ENCODE data around the gene OR52L1. TPM values are rescaled to one million over a fixed set of nuclear protein-coding genes. Genes with fewer than 3 reads are reported as not detected.
"Not testable (repeated sequence)": the region's sequence is repeated elsewhere in the genome, so short reads cannot be mapped to it uniquely, and the experiment has no call there.

OR52L1 gene
- total RNA-seq, 2 experiments from 2014 or later = not detected

DNA sequence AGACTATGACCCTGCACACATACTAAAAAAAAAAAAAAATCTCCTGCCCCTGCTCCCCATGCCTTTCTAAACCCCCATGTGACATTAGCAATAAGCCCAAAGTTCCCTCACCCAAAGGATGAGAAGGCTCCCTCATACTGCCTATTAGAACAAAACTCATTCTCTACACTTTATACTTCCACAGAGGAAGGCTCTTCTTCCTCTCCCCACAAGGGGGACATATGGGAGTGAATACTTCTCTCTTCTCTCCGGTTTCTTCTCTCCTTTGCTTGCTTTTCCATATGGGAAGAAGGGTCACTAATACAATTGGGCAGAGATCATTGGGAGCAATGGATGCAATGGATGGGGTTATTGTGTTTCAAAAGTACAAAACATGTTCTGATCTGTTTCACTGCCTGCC is 3.3 kb downstream of the OR52L1 start:
- Mint-ChIP-seq H3K4me3 (no peak overlapping the region), H3K9me3 (no peaks in the 10 kb centered on the region), H3K4me1 (no peaks in the 10 kb centered on the region), H3K27ac (no peak overlapping the region), H3K27me3 (peaks cover 6% of the 10 kb centered on the region), H3K36me3 (no peaks in the 10 kb centered on the region)
- no peak for ATAC-seq (ENCODE audit: low read depth)
- no peak for DNase-seq
- POLR2A ChIA-PET = no interaction called here

DNA sequence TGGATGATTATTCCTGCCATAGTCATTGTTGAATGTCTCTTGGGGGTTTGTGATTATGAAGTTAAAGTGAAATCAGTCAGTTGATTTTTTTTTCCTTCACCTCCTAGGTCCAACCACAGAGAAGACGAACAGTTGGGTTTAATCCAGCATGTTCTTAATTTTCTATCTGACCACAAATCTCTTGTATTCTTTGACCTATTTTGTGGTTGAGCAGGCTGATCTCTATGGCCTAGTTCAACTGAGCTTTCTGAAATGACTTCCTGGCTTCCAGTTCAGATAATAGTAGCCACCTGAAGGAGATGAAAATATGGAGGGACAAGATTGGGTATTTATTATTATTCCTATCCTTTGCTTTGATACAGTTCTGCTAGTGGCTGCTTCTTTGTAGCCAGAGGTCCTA is 13.3 kb downstream of the OR52L1 start:
- POLR2A ChIA-PET = no interaction called here
- H3K36me3 Mint-ChIP-seq = no peaks in the 10 kb centered on the region
- H3K27me3 Mint-ChIP-seq = peaks cover 12% of the 10 kb centered on the region
- H3K27ac Mint-ChIP-seq = no peak overlapping the region
- no peaks in the 10 kb centered on the region for H3K4me1 Mint-ChIP-seq
- no peak for ATAC-seq (ENCODE audit: low read depth)
- H3K4me3 Mint-ChIP-seq = no peak overlapping the region
- DNase-seq = no peak
- no peaks in the 10 kb centered on the region for H3K9me3 Mint-ChIP-seq

DNA sequence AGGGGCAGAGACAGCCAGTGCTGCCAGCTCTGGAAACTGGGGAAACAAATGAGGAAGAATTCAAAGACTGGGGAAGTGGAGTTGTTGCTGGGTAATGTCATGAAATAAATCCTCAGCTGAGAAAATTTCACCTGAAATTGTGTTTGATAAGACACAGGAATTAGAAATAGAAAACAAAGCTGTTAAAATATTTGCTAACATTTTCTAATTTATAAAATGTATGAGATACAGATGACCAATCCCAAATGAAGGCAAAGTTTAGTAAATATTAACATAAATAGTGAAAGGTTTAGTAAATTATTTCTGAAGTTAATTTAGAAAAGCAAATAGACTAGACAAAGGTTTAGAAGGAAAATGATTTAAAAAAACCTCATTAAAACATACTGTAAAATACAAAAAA is 18.4 kb downstream of the OR52L1 start, which contains the start of gene OR56A5:
OR56A5 (minus strand) TSS at position 101 of the 400 bp plus-strand sequence; CDS start at position 101, 0 bp downstream.
- Mint-ChIP-seq H3K27me3 (peaks cover 10% of the 10 kb centered on the region), H3K36me3 (no peaks in the 10 kb centered on the region), H3K27ac (no peak within 1 kb of the TSS), H3K4me1 (no peaks in the 10 kb centered on the region), H3K4me3 (no peak within 1 kb of the TSS), H3K9me3 (peaks cover 2% of the 10 kb centered on the region)
- ATAC-seq (ENCODE audit: low read depth) (no peak), DNase-seq (no peak)
- POLR2A ChIA-PET = no interaction called here

DNA sequence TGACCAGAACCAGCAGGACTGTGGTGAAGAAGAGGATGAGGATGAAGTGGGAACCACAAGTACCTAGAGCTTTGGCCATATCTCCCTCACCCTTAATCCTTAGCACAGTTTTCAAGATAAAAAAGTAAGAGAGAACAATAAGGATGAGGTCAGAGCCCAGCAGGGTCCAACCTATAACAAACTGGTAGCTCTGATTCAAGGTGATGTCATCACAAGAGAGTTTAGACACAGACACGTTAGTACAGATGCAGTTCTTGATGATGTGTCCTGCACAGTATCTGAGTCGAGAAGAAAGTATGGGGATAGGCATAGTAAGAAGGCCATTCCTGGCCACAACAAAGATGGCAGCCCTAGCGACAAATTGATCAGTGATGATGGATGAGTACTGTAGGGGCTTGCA is 19.1 kb downstream of the OR52L1 start:
- no peak overlapping the region for H3K27ac Mint-ChIP-seq
- no peak overlapping the region for H3K4me3 Mint-ChIP-seq
- POLR2A ChIA-PET = interaction anchor here (0.7 kb wide), 1 partner anchor 50 kb away, joined by 3 read pairs; no protein-coding TSS in a partner anchor
- no peaks in the 10 kb centered on the region for H3K4me1 Mint-ChIP-seq
- no peaks in the 10 kb centered on the region for H3K36me3 Mint-ChIP-seq
- ATAC-seq (ENCODE audit: low read depth) (no peak), DNase-seq (no peak)
- H3K27me3 Mint-ChIP-seq = peaks cover 10% of the 10 kb centered on the region
- peaks cover 2% of the 10 kb centered on the region for H3K9me3 Mint-ChIP-seq

DNA sequence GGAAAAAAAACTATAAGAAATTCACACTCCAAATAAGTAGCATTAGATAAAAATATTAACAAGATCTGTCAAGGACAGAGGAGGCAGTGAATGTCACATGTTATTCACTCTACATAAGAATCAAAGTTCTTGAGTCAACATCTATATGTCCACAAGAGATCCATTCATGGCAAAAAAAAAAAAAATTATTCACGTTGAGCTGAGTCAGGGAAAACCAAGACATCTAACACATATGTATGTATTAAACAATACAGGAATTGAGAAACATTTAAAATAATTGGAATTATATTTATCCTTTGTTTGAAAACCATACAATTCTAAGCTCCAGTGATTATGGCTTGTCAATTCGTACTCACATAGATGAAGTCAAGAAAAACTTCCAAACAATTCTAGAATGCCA is 19.8 kb downstream of the OR52L1 start:
- H3K36me3 Mint-ChIP-seq = no peaks in the 10 kb centered on the region
- no peaks in the 10 kb centered on the region for H3K4me1 Mint-ChIP-seq
- no peak for ATAC-seq (ENCODE audit: low read depth)
- no peak overlapping the region for H3K4me3 Mint-ChIP-seq
- no peak overlapping the region for H3K27ac Mint-ChIP-seq
- POLR2A ChIA-PET = interaction anchor here (0.7 kb wide), 1 partner anchor 49 kb away, joined by 3 read pairs; no protein-coding TSS in a partner anchor
- peaks cover 10% of the 10 kb centered on the region for H3K27me3 Mint-ChIP-seq
- no peak for DNase-seq
- H3K9me3 Mint-ChIP-seq = peaks cover 4% of the 10 kb centered on the region

DNA sequence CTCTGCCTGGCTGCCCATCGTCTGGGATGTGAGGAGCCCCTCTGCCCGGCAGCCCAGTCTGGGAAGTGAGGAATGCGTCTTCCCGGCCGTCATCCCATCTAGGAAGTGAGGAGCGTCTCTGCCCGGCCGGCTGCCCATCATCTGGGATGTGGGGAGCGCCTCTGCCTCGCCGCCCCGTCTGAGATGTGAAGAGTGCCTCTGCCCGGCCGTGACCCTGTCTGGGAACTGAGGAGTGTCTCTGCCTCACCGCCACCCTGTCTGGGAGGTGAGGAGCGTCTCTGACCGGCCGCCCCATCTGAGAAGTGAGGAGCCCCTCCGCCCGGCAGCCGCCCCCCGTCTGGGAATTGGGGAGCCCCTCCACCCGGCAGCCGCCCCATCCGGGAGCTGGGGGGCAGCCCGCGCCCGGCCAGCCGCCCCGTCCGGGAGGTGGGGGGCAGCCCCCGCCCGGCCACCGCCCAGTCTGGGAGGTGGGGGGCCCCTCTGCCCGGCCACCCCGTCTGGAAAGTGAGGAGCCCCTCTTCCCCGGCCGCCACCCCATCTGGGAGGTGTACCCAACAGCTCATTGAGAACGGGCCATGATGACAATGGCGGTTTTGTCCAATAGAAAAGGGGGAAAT is 26.0 kb downstream of the OR52L1 start:
- H3K36me3 Mint-ChIP-seq; DNase-seq; POLR2A ChIA-PET; ATAC-seq (ENCODE audit: low read depth); H3K4me1 Mint-ChIP-seq; H3K4me3 Mint-ChIP-seq; H3K9me3 Mint-ChIP-seq; H3K27ac Mint-ChIP-seq; H3K27me3 Mint-ChIP-seq: not testable (repeated sequence)

DNA sequence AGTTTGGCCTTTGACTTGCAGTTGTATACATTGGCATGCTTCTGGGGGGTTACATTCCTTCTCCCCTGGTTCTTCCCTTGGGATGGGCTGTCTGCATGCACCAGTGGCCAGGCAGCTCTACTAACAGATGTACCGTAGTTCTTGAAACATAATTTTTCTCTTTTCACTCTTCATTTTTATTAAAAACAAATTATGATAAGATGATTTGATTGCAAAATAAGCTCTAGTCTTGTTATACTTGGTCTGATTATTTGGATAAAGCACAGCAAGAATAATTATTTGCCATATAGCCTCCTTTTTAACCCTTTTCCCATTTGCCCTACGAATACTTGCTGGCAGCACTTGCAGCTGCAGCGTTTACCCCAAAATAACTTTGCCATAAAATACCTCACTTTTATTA is 31.2 kb downstream of the OR52L1 start:
- peaks cover 3% of the 10 kb centered on the region for H3K27me3 Mint-ChIP-seq
- H3K4me3 Mint-ChIP-seq = no peak overlapping the region
- no peaks in the 10 kb centered on the region for H3K4me1 Mint-ChIP-seq
- no peak for ATAC-seq (ENCODE audit: low read depth)
- H3K27ac Mint-ChIP-seq = no peak overlapping the region
- no peaks in the 10 kb centered on the region for H3K36me3 Mint-ChIP-seq
- POLR2A ChIA-PET = no interaction called here
- H3K9me3 Mint-ChIP-seq = no peaks in the 10 kb centered on the region
- no peak for DNase-seq

DNA sequence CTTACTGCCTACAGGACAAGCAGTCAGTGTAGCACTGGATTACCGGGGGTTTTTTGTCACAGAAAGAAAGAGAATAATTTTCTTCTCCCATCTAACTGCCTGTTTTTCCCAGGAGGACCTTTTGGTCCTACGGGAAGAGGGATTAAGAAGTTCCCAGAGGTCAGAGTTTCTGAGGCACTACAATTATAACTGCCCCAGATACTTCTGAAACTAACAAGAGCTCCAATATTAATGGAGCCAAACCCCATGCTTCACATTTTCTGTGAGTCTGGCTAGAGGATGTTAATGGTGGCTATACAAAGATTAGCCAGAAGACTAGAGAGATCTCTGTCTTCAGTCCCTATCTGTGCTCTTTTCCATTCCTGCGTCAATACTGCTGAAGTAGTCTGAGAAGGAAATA is 44.8 kb downstream of the OR52L1 start, which contains the start of gene OR56A3:
OR56A3 (plus strand) TSS at position 301 of the 400 bp plus-strand sequence. CDS start 5,096 bp downstream, outside the sequence.
- no peak for ATAC-seq (ENCODE audit: low read depth)
- no peak within 1 kb of the TSS for H3K27ac Mint-ChIP-seq
- POLR2A ChIA-PET = no interaction called here
- no peak for DNase-seq
- no peak within 1 kb of the TSS for H3K4me3 Mint-ChIP-seq
- H3K4me1 Mint-ChIP-seq = no peaks in the 10 kb centered on the region
- peaks cover 8% of the 10 kb centered on the region for H3K27me3 Mint-ChIP-seq
- H3K9me3 Mint-ChIP-seq = peaks cover 4% of the 10 kb centered on the region
- H3K36me3 Mint-ChIP-seq = no peaks in the 10 kb centered on the region

DNA sequence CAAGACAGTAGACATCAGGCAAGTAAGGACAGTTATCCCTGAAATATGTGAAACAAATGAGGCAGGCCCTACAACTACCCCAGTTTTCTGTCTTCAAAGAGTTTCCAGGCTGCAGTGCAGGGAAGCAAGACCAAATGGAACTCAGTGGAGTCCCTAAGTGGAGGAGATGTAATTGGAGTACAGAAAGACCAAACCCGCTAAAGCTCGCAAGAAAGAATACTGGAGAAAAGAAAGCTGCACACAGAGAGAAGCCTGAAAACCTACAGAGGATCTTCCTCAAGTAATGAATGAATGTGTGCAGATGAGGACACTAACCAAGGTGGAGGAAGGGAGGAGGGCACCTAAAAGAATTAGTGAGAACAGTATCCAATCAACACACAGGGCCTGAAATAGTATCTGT is 46.0 kb downstream of the OR52L1 start:
- DNase-seq = no peak
- H3K4me3 Mint-ChIP-seq = no peak overlapping the region
- POLR2A ChIA-PET = no interaction called here
- H3K36me3 Mint-ChIP-seq = no peaks in the 10 kb centered on the region
- H3K27ac Mint-ChIP-seq = no peak overlapping the region
- H3K4me1 Mint-ChIP-seq = no peaks in the 10 kb centered on the region
- no peak for ATAC-seq (ENCODE audit: low read depth)
- H3K27me3 Mint-ChIP-seq = peaks cover 8% of the 10 kb centered on the region
- peaks cover 6% of the 10 kb centered on the region for H3K9me3 Mint-ChIP-seq

DNA sequence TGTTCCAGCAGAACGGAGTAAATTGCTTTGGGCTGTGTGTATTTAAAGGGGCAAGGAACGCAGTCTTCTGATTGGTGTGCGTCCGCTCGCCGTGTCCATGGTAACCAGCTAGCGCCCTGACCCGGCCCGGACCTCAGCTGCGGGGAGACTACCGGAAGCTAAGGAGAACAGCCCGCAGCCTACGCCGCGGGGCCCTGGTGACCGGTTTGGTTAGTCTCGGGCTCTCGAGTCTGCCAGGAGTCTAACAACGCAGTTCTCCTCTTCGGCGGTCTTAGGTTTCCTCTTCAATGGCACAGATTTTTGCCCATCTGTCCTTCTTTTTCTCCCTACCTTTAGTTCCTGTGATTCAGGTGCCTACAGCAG is 48.2 kb downstream of the OR52L1 start:
- H3K36me3 Mint-ChIP-seq = no peaks in the 10 kb centered on the region
- H3K4me1 Mint-ChIP-seq = no peaks in the 10 kb centered on the region
- ATAC-seq (ENCODE audit: low read depth) (no peak), DNase-seq (no peak)
- H3K9me3 Mint-ChIP-seq = peaks cover 6% of the 10 kb centered on the region
- H3K27me3 Mint-ChIP-seq = peaks cover 3% of the 10 kb centered on the region
- POLR2A ChIA-PET = no interaction called here
- no peak overlapping the region for H3K4me3 Mint-ChIP-seq
- H3K27ac Mint-ChIP-seq = no peak overlapping the region

DNA sequence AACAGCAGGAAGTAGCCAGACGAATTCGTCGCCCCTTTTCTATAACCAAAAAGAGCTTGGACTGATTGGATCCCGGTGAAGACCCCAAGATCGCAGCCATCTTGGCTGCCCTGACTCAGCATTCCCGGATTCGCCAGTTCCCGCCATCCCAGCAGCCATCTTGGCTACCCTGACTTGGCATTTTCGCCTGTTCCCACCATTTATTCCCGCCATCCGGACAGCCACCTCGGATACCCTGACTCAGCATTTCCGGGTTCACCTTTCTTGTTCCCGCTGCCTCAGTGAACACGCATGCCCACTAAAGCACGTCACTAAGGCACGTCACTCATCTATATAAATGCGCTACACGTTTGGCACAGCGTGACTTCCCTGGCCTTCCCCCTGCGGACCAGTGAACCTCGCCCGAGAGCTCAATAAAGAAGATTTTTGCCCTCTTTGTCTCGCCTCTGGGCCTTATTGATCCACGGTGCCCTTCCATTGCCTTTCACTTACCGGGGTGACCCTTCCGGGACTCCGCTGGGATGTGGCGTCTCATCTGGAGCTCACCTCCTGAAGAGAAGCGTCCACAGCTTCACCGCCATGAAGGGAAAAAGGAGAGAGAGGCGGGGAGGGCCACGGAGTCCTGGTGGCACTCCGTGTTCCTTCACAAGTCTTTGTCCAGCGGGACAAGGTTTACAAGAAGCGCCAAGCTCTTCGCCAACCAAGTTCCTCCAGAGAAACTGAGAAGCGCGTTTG is 48.8 kb downstream of the OR52L1 start:
- Mint-ChIP-seq H3K27me3 (peaks cover under 1% of the 10 kb centered on the region), H3K27ac (no peak overlapping the region), H3K4me1 (no peaks in the 10 kb centered on the region), H3K4me3 (no peak overlapping the region), H3K36me3 (no peaks in the 10 kb centered on the region), H3K9me3 (peaks cover 6% of the 10 kb centered on the region)
- DNase-seq = no peak
- ATAC-seq (ENCODE audit: low read depth) = no peak
- POLR2A ChIA-PET = no interaction called here

Other genes with a start within 250 kb of the OR52L1 start
- 1 to 10 TPM; 1.7 to 1.8 TPM for gene OR52N4, start 232.7 kb downstream of the OR52L1 start, total RNA-seq
- not detected for gene OR52N5, start 203.6 kb downstream of the OR52L1 start, total RNA-seq
- not detected for gene OR52N1, start 195.7 kb downstream of the OR52L1 start, total RNA-seq
- gene OR52N2, start 178.1 kb downstream of the OR52L1 start, total RNA-seq = not detected
- not detected for gene OR52E6, start 145.1 kb downstream of the OR52L1 start, total RNA-seq
- gene OR52E8, start 129.3 kb downstream of the OR52L1 start, total RNA-seq = not detected
- gene OR52E4, start 106.4 kb downstream of the OR52L1 start, total RNA-seq = not detected
- gene OR52E5, start 93.8 kb downstream of the OR52L1 start, total RNA-seq = not detected
- not detected for gene OR56A3, start 44.7 kb downstream of the OR52L1 start, total RNA-seq
- not detected for gene OR56A5, start 18.5 kb downstream of the OR52L1 start, total RNA-seq
- gene OR56A4, start 20.0 kb upstream of the OR52L1 start, total RNA-seq = not detected
- gene OR56A1, start 43.8 kb upstream of the OR52L1 start, total RNA-seq = not detected
- gene OR56B4, start 120.7 kb upstream of the OR52L1 start, total RNA-seq = not detected
- not detected for gene OR52B2, start 183.3 kb upstream of the OR52L1 start, total RNA-seq
- gene OR52W1, start 212.2 kb upstream of the OR52L1 start, total RNA-seq = not detected
- gene C11orf42, start 218.6 kb upstream of the OR52L1 start, total RNA-seq = not detected
- gene FHIP1B, start 247.7 kb upstream of the OR52L1 start, total RNA-seq = 10 to 100 TPM; 33.3 to 34.9 TPM

Data from activated naive CD8-positive, alpha-beta T cell treated with anti-CD3 and anti-CD28 coated beads, Interleukin-2, amount 10 ng/mL, durations not matched to agents 7 days and 5 days (primary cell).